Neural cell (in vitro differentiated cells): ENCODE results near the gene ZNRD2. TPM values are rescaled to one million over a fixed set of nuclear protein-coding genes. Genes with fewer than 3 reads are reported as not detected.

Experiments
- H2AFZ ChIP-seq: fragments of 200-600, 300-800 bp; sonication (generic), shearing (Covaris generic); 2 replicates; pipeline ENCODE4 v1.6.0; 2014; ENCODE audit warnings: low read depth, mild to moderate bottlenecking, antibody characterized with exemption, low read length, moderate library complexity
- H3F3A ChIP-seq: fragments of 200-600 bp; shearing (Covaris generic); 2 replicates; pipeline ENCODE4 v1.6.1; 2016; ENCODE audit warnings: mild to moderate bottlenecking, moderate library complexity, mixed read lengths, antibody characterized with exemption, low read length; ENCODE audit not compliant: insufficient read depth, poor library complexity, severe bottlenecking
- H3K27ac ChIP-seq: fragments of 200-600, 300-800 bp; sonication (generic), shearing (Covaris generic); 2 replicates; pipeline ENCODE4 v1.5.1; 2014; ENCODE audit warnings: mild to moderate bottlenecking, low read length, moderate library complexity
- H3K27me3 ChIP-seq: fragments of 300-800, 200-600 bp; sonication (generic), shearing (Covaris generic); 2 replicates; pipeline ENCODE4 v1.6.0; 2014; ENCODE audit warnings: mild to moderate bottlenecking, low read depth, low read length, moderate library complexity; ENCODE audit not compliant: insufficient read depth
- H3K36me3 ChIP-seq: fragments of 300-800, 200-600 bp; sonication (generic), shearing (Covaris generic); 2 replicates; pipeline ENCODE4 v1.5.1; 2014; ENCODE audit warnings: mild to moderate bottlenecking, antibody characterized with exemption, low read length, moderate library complexity; ENCODE audit not compliant: insufficient read depth
- H3K4me2 ChIP-seq: fragments of 300-800, 200-600 bp; sonication (generic), shearing (Covaris generic); 2 replicates; pipeline ENCODE4 v1.6.0; 2014; ENCODE audit warnings: mild to moderate bottlenecking, low read length
- H3K4me3 ChIP-seq: fragments of 300-800, 200-600 bp; sonication (generic), shearing (Covaris generic); 2 replicates; pipeline ENCODE4 v1.5.1; 2014; ENCODE audit warnings: mild to moderate bottlenecking, low read length, moderate library complexity
- H3K79me2 ChIP-seq: fragments of 200-600 bp; shearing (Covaris generic); replicated peaks from 2 replicates; pipeline ENCODE4 v1.6.0; 2014; ENCODE audit warnings: mild to moderate bottlenecking, low read length, moderate library complexity; ENCODE audit not compliant: insufficient read depth
- H3K9ac ChIP-seq: fragments of 300-800, 200-600 bp; sonication (generic), shearing (Covaris generic); 2 replicates; pipeline ENCODE4 v1.6.1; 2016; ENCODE audit warnings: mild to moderate bottlenecking, low read length, mixed read lengths
- H3K9me2 ChIP-seq: fragments of 200-600 bp; shearing (Covaris generic); 2 replicates; pipeline ENCODE4 v1.6.1; 2016; ENCODE audit warnings: mild to moderate bottlenecking, low read length, mixed read lengths; ENCODE audit not compliant: insufficient read depth
- H3K9me3 ChIP-seq: fragments of 200-600, 300-800 bp; sonication (generic), shearing (Covaris generic); 2 replicates; pipeline ENCODE4 v1.6.1; 2016; ENCODE audit warnings: mild to moderate bottlenecking, mixed run types, low read length, moderate library complexity, mixed read lengths
- H4K20me1 ChIP-seq: fragments of 200-600 bp; shearing (Covaris generic); 2 replicates; pipeline ENCODE4 v1.6.1; 2016; ENCODE audit warnings: mild to moderate bottlenecking, mixed run types; ENCODE audit not compliant: insufficient read depth
- EP300 ChIP-seq: fragments of 450-650 bp; conservative IDR thresholded peaks from 2 replicates; pipeline ENCODE4 v1.6.1; 2014; ENCODE audit warnings: antibody characterized with exemption, mild to moderate bottlenecking, moderate library complexity; ENCODE audit not compliant: poor library complexity, severe bottlenecking
- EZH2 ChIP-seq: fragments of 200-600, 300-800 bp; shearing (Covaris generic), sonication (generic); IDR thresholded peaks from 2 replicates; pipeline ENCODE4 v1.6.1; 2014; ENCODE audit warnings: antibody characterized with exemption, low read length, borderline replicate concordance, mild to moderate bottlenecking; ENCODE audit not compliant: insufficient read depth, poor library complexity, severe bottlenecking
- MXI1 ChIP-seq: fragments of 450-650 bp; conservative IDR thresholded peaks from 2 replicates; pipeline ENCODE4 v1.6.1; 2014; ENCODE audit warnings: antibody characterized with exemption, mild to moderate bottlenecking; ENCODE audit not compliant: poor library complexity, severe bottlenecking
- POLR2AphosphoS5 ChIP-seq: IDR thresholded peaks from 2 replicates; pipeline ENCODE4 v1.6.1; 2012
- RAD21 ChIP-seq: fragments of 450-650 bp; conservative IDR thresholded peaks from 2 replicates; pipeline ENCODE4 v1.6.1; 2014; ENCODE audit warnings: antibody characterized with exemption, mild to moderate bottlenecking, moderate library complexity
- SMC3 ChIP-seq: fragments of 450-650 bp; conservative IDR thresholded peaks from 2 replicates; pipeline ENCODE4 v1.6.1; 2014; ENCODE audit warnings: antibody characterized with exemption, mild to moderate bottlenecking, moderate library complexity; ENCODE audit not compliant: poor library complexity
- TAF1 ChIP-seq: IDR thresholded peaks from 2 replicates; pipeline ENCODE4 v1.6.1; 2012; ENCODE audit warnings: low read depth
- polyA plus RNA-seq: library from polyadenylated mRNA; depleted of rRNA; stranded (reverse); fragments of >200 nt; gene quantifications from 2 replicates; pipeline ENCODE4 v1.2.3, GENCODE V29; 2014
- TF ChIP-seq, protein P1 (sequence below): fragments of 450-650 bp; IDR thresholded peaks from 2 replicates; pipeline ENCODE4 v1.5.1; 2014; ENCODE audit warnings: antibody characterized with exemption, mild to moderate bottlenecking, moderate library complexity; ENCODE audit not compliant: poor library complexity, severe bottlenecking
- TF ChIP-seq, protein P2 (sequence below): IDR thresholded peaks from 2 replicates; pipeline ENCODE4 v1.6.1; 2012; ENCODE audit warnings: borderline replicate concordance

The ZNRD2 gene
- polyA plus RNA-seq, 1 donor from 2014 or later = 36.2 TPM

DNA sequence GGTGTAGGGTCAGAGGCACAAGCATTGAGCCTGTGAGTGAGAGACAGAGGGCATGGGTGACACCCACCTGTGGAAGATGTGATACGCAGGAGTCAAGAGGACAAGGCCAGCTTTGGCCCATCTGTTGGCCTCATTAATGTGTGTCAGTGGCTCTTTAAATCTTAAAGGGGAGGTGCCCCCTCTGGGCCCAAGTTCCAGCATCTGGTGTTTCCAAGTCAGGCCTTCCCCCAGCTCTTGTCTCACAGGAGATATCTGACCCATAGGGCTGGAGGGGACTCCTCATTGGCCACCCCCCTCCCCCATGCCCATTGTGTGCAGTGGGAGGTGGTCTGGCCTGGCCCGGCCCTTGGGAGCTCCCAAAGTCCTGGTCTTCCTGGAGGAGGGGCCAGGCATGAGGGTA is 16.4 kb downstream of the ZNRD2 start:
- Histone ChIP-seq H3F3A (no peaks in the 10 kb centered on the region), H3K27ac (no peak overlapping the region), H3K4me2 (no peak overlapping the region), H3K27me3 (peaks cover 26% of the 10 kb centered on the region), H3K36me3 (no peaks in the 10 kb centered on the region), H3K9ac (no peak overlapping the region), H3K4me3 (no peak overlapping the region), H4K20me1 (no peaks in the 10 kb centered on the region), H3K79me2 (no peaks in the 10 kb centered on the region), H3K9me2 (no peaks in the 10 kb centered on the region), H3K9me3 (no peaks in the 10 kb centered on the region), H2AFZ (no peak overlapping the region)
- TF ChIP-seq POLR2AphosphoS5 = no peak
- TF ChIP-seq RAD21 = no peak
- TF ChIP-seq SMC3 = no peak
- TF ChIP-seq, protein P1, sequence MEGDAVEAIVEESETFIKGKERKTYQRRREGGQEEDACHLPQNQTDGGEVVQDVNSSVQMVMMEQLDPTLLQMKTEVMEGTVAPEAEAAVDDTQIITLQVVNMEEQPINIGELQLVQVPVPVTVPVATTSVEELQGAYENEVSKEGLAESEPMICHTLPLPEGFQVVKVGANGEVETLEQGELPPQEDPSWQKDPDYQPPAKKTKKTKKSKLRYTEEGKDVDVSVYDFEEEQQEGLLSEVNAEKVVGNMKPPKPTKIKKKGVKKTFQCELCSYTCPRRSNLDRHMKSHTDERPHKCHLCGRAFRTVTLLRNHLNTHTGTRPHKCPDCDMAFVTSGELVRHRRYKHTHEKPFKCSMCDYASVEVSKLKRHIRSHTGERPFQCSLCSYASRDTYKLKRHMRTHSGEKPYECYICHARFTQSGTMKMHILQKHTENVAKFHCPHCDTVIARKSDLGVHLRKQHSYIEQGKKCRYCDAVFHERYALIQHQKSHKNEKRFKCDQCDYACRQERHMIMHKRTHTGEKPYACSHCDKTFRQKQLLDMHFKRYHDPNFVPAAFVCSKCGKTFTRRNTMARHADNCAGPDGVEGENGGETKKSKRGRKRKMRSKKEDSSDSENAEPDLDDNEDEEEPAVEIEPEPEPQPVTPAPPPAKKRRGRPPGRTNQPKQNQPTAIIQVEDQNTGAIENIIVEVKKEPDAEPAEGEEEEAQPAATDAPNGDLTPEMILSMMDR = no peak
- TF ChIP-seq, protein P2, sequence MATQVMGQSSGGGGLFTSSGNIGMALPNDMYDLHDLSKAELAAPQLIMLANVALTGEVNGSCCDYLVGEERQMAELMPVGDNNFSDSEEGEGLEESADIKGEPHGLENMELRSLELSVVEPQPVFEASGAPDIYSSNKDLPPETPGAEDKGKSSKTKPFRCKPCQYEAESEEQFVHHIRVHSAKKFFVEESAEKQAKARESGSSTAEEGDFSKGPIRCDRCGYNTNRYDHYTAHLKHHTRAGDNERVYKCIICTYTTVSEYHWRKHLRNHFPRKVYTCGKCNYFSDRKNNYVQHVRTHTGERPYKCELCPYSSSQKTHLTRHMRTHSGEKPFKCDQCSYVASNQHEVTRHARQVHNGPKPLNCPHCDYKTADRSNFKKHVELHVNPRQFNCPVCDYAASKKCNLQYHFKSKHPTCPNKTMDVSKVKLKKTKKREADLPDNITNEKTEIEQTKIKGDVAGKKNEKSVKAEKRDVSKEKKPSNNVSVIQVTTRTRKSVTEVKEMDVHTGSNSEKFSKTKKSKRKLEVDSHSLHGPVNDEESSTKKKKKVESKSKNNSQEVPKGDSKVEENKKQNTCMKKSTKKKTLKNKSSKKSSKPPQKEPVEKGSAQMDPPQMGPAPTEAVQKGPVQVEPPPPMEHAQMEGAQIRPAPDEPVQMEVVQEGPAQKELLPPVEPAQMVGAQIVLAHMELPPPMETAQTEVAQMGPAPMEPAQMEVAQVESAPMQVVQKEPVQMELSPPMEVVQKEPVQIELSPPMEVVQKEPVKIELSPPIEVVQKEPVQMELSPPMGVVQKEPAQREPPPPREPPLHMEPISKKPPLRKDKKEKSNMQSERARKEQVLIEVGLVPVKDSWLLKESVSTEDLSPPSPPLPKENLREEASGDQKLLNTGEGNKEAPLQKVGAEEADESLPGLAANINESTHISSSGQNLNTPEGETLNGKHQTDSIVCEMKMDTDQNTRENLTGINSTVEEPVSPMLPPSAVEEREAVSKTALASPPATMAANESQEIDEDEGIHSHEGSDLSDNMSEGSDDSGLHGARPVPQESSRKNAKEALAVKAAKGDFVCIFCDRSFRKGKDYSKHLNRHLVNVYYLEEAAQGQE = no peak
- TF ChIP-seq EZH2 = no peak
- TF ChIP-seq EP300 = no peak
- TF ChIP-seq MXI1 = no peak
- TF ChIP-seq TAF1 = no peak

DNA sequence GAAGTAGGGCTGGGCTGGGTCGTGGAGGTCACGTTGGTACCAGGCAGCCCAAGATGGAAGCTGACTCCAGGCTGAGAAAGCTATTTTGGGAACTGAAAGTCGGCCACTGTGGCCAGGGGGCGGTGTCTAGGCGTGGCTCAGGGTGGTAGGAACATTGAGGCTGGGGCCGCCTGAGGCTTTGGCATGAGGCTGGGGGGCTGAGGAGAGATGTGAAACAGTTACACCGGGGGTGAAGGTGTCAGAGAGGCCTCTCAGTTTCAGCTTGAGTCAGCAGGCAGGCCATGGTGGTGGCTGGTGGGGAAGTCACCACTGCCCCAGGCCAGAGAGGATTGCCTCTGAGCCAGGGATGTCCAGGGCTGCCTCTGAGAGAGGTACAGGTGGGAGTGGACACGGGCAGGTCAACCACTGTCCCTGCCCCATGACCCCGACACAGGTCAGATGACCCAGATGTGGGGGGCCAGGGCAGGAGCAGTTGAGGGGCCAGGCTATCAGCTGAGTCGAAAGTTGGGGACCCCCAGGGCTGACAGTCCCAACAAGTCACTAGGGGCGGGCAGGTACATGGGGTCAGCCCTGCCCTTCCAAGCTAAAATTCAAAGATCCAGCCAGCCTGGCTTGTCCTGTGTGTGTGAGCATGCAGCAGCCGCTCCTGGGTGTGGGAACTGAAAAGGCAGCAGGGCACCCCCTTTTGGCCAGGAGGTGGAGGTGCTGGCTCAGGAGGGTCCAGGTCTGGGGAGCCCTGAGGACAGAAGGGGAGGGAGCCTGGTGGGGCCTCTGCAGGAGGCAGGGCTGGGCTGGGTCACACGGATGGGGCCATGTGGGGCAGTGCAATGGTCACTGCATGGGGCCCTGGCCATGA is 18.1 kb downstream of the ZNRD2 start:
- H3K9ac ChIP-seq = no peak overlapping the region
- no peaks in the 10 kb centered on the region for H3F3A ChIP-seq
- no peak overlapping the region for H3K4me2 ChIP-seq
- no peak overlapping the region for H3K27ac ChIP-seq
- no peaks in the 10 kb centered on the region for H3K9me2 ChIP-seq
- no peaks in the 10 kb centered on the region for H3K9me3 ChIP-seq
- TF ChIP-seq EP300 = no peak
- TF ChIP-seq, protein P1 = peak; percentile 44
- peak; percentile 23 for TF ChIP-seq SMC3
- H3K36me3 ChIP-seq = no peaks in the 10 kb centered on the region
- peaks cover 43% of the 10 kb centered on the region for H3K27me3 ChIP-seq
- no peak overlapping the region for H3K4me3 ChIP-seq
- H3K79me2 ChIP-seq = no peaks in the 10 kb centered on the region
- no peak overlapping the region for H2AFZ ChIP-seq
- H4K20me1 ChIP-seq = no peaks in the 10 kb centered on the region
